MCF 10A (cell line): ENCODE measurements around the gene ENTHD1. TPM values are rescaled to one million over a fixed set of nuclear protein-coding genes. Genes with fewer than 3 reads are reported as not detected.

Source experiments
- BruUV-seq: library from RNA; stranded (reverse); fragments of 400-500 nt; replicated peaks from 2 replicates; lab custom pipeline; 2021; lab: Mats Ljungman, UMichigan
- CTCF ChIA-PET: fragments of 300-600 bp; sonication (Branson Sonifier 250); formaldehyde crosslinking; extraction: SDS; loops from one replicate; lab custom pipeline; 2021; ENCODE audit warnings: antibody characterized with exemption, inconsistent platforms; lab: Yijun Ruan, JAX
- POLR2A ChIA-PET: fragments of 300-600, 350-650 bp; sonication (Branson Sonifier 250); formaldehyde crosslinking; extraction: SDS; loops from one replicate; lab custom pipeline; 2020; ENCODE audit warnings: antibody characterized with exemption, inconsistent platforms; lab: Yijun Ruan, JAX
- DNase-seq: peaks from one replicate; pipeline ENCODE4 v3.0.0-alpha.2; 2018; ENCODE audit not compliant: unreplicated experiment
- H3K27ac Mint-ChIP-seq: one replicate; pipeline ENCODE4 v1.8.0; 2022; ENCODE audit warnings: mild to moderate bottlenecking, low read depth, mixed read lengths; ENCODE audit not compliant: unreplicated experiment
- H3K27me3 Mint-ChIP-seq: one replicate; pipeline ENCODE4 v1.8.0; 2022; ENCODE audit warnings: mixed read lengths; ENCODE audit not compliant: insufficient read depth, unreplicated experiment
- H3K36me3 Mint-ChIP-seq: one replicate; pipeline ENCODE4 v1.8.0; 2022; ENCODE audit warnings: mild to moderate bottlenecking, moderate library complexity, mixed read lengths; ENCODE audit not compliant: insufficient read depth, unreplicated experiment
- H3K4me1 Mint-ChIP-seq: one replicate; pipeline ENCODE4 v1.8.0; 2022; ENCODE audit warnings: mixed read lengths; ENCODE audit not compliant: insufficient read depth, unreplicated experiment
- H3K4me3 Mint-ChIP-seq: one replicate; pipeline ENCODE4 v1.8.0; 2022; ENCODE audit warnings: mild to moderate bottlenecking, moderate library complexity, mixed read lengths; ENCODE audit not compliant: unreplicated experiment
- H3K9me3 Mint-ChIP-seq: one replicate; pipeline ENCODE4 v1.8.0; 2022; ENCODE audit warnings: mixed read lengths; ENCODE audit not compliant: unreplicated experiment
- CTCF ChIP-seq: fragments of 200-600 bp; IDR thresholded peaks from one replicate; pipeline ENCODE4 v1.8.0; 2022; ENCODE audit warnings: antibody characterized with exemption, mild to moderate bottlenecking; ENCODE audit not compliant: unreplicated experiment
- intact Hi-C: fragments of 100-400 bp; cut with micrococcal nuclease; formaldehyde crosslinking; loops from 2 replicates; pipeline ENCODE4 v1.14.1; 2022
- total RNA-seq: library from RNA; stranded (reverse); gene quantifications from 2 replicates; pipeline ENCODE4 v1.2.3, GENCODE V29; 2022

Gene ENTHD1
- total RNA-seq, 1 experiment from 2014 or later: not detected

- H3K4me3 Mint-ChIP-seq: no peak overlapping the region
- POLR2A ChIA-PET: interaction anchor here (0.6 kb wide), 1 partner anchor 14 kb away, joined by 3 read pairs; no protein-coding TSS in a partner anchor
- H3K9me3 Mint-ChIP-seq: no peaks in the 10 kb centered on the region
- intact Hi-C loops: no loop called here
- H3K27me3 Mint-ChIP-seq: peaks cover 22% of the 10 kb centered on the region
- no TSS peak for BruUV-seq
- CTCF ChIA-PET: no interaction called here
- DNase-seq: no peak
- no peak overlapping the region for H3K27ac Mint-ChIP-seq
- H3K36me3 Mint-ChIP-seq: no peaks in the 10 kb centered on the region
- H3K4me1 Mint-ChIP-seq: no peaks in the 10 kb centered on the region
- no peak for TF ChIP-seq CTCF
Observed at GRCh38 chr22:39809772-39810557, 83.6 kb downstream of the ENTHD1 start.

- Mint-ChIP-seq H3K4me1 (no peaks in the 10 kb centered on the region), H3K27me3 (peaks cover 41% of the 10 kb centered on the region), H3K4me3 (no peak overlapping the region), H3K9me3 (no peaks in the 10 kb centered on the region), H3K27ac (no peak overlapping the region), H3K36me3 (no peaks in the 10 kb centered on the region)
- peak; percentile 61 for DNase-seq
- POLR2A ChIA-PET: no interaction called here
- peak; percentile 27 for TF ChIP-seq CTCF
- BruUV-seq: no TSS peak
- intact Hi-C loops: no loop called here
- CTCF ChIA-PET: no interaction called here
Observed at GRCh38 chr22:39808081-39808480, 85.5 kb downstream of the ENTHD1 start.

- ChIA-PET POLR2A (no interaction called here), CTCF (interaction anchor here (0.6 kb wide), 2 partner anchors 25 to 288 kb away, joined by 3 read pairs; no protein-coding TSS in a partner anchor)
- TF ChIP-seq CTCF: no peak
- intact Hi-C loops: no loop called here
- DNase-seq: no peak
- no peaks in the 10 kb centered on the region for H3K4me1 Mint-ChIP-seq
- H3K27ac Mint-ChIP-seq: no peak overlapping the region
- no peaks in the 10 kb centered on the region for H3K9me3 Mint-ChIP-seq
- no TSS peak for BruUV-seq
- H3K4me3 Mint-ChIP-seq: no peak overlapping the region
- H3K27me3 Mint-ChIP-seq: peaks cover 61% of the 10 kb centered on the region
- no peaks in the 10 kb centered on the region for H3K36me3 Mint-ChIP-seq
Observed at GRCh38 chr22:39806109-39806508, 87.5 kb downstream of the ENTHD1 start.

- no peak overlapping the region for H3K27ac Mint-ChIP-seq
- no TSS peak for BruUV-seq
- DNase-seq: no peak
- intact Hi-C loops: no loop called here
- no peak overlapping the region for H3K4me3 Mint-ChIP-seq
- no peaks in the 10 kb centered on the region for H3K9me3 Mint-ChIP-seq
- no peak for TF ChIP-seq CTCF
- H3K27me3 Mint-ChIP-seq: peaks cover 70% of the 10 kb centered on the region
- H3K36me3 Mint-ChIP-seq: no peaks in the 10 kb centered on the region
- ChIA-PET CTCF (interaction anchor here (0.6 to 0.7 kb wide), 3 partner anchors 22 to 42 kb away, joined by 3 read pairs; no protein-coding TSS in a partner anchor), POLR2A (no interaction called here)
- no peaks in the 10 kb centered on the region for H3K4me1 Mint-ChIP-seq
Observed at GRCh38 chr22:39805117-39805516, 88.4 kb downstream of the ENTHD1 start.
